ENCODE measurements around the gene NPHP3. TPM values are rescaled to one million over a fixed set of nuclear protein-coding genes. Genes with fewer than 3 reads are reported as not detected.

The NPHP3 gene
- total and polyA plus RNA-seq, 4 donors, result 3.0 to 19.7 (median 6.3) TPM

GRCh38 chr3:132637590-132637989, 84.6 kb downstream of the NPHP3 start:
- DNase-seq (ENCODE audit: low spot score), result no peak
- TF ChIP-seq JUND (IDR thresholded peaks at IDR 0.05) (no peak), FOXA1 (IDR thresholded peaks at IDR 0.05) (no peak), REST (IDR thresholded peaks at IDR 0.05) (no peak), NR2F2 (IDR thresholded peaks at IDR 0.05) (no peak), RXRA (IDR thresholded peaks at IDR 0.05) (no peak), CTCF (IDR thresholded peaks at IDR 0.05; ENCODE audit: low read depth, low read length, missing input control) (no peak), HNF4G (IDR thresholded peaks at IDR 0.05) (no peak), ATF3 (IDR thresholded peaks at IDR 0.05) (no peak), EGR1 (IDR thresholded peaks at IDR 0.05; ENCODE audit: low read depth in 2 of 2) (no peak), HNF4A (conservative IDR thresholded peaks at IDR 0.05) (no peak), GABPA (IDR thresholded peaks at IDR 0.05 in 1 of 2, conservative IDR thresholded peaks at IDR 0.05 in 1 of 2) (no peak), RAD21 (IDR thresholded peaks at IDR 0.05) (no peak), TAF1 (conservative IDR thresholded peaks at IDR 0.05) (no peak), MAX (IDR thresholded peaks at IDR 0.05) (no peak), SP1 (IDR thresholded peaks at IDR 0.05) (no peak), FOXA2 (IDR thresholded peaks at IDR 0.05) (no peak), ZBTB33 (IDR thresholded peaks at IDR 0.05) (no peak), YY1 (IDR thresholded peaks at IDR 0.05) (no peak)
- no peak overlapping the region for H3K4me3 ChIP-seq (ENCODE audit: low read depth in 1 of 3, low read length in 3 of 3)
- WGBS, result 36% methylated on average over 1 of the region's 1 CpG
- no peaks in the 10 kb centered on the region for H3K9me3 ChIP-seq (ENCODE audit: control insufficient read depth in 4 of 4, low read length in 3 of 4)
- H3K27me3 ChIP-seq (ENCODE audit: control insufficient read depth in 4 of 4, insufficient read depth in 4 of 4, low read length in 3 of 4), result no peaks in the 10 kb centered on the region
- no peak overlapping the region for H3K9ac ChIP-seq (ENCODE audit: low read depth in 1 of 2, low read length in 2 of 2)
- no peaks in the 10 kb centered on the region for H3K4me1 ChIP-seq (ENCODE audit: control insufficient read depth in 4 of 4, insufficient read depth in 4 of 4, low read length in 3 of 4)
- no peak overlapping the region for H3K27ac ChIP-seq (ENCODE audit: low read depth in 1 of 2, low read length in 2 of 2)
- H3K36me3 ChIP-seq (ENCODE audit: control insufficient read depth in 4 of 4, insufficient read depth in 3 of 4, low read depth in 1 of 4, low read length in 3 of 4), result peaks cover 5 to 45% (median 34%) of the 10 kb centered on the region in 4 donors

All from liver (tissue), 9 donors.